Lower leg skin (tissue), 3 donors: Measurements from ENCODE around the gene ANO9.

Experiments
- POLR2A ChIP-seq, 2 donors: fragments of 450-650 bp; IDR thresholded peaks; one replicate each; pipeline ENCODE4 v1.6.1; 2016 to 2017; ENCODE audit warnings: antibody characterized with exemption in 2 of 2, mild to moderate bottlenecking in 1 of 2, moderate library complexity in 1 of 2
- TF ChIP-seq, protein P1 (sequence below), 3 donors: fragments of 450-650 bp; IDR thresholded peaks; one replicate each; pipeline ENCODE4 v1.5.1; 2016; ENCODE audit warnings: antibody characterized with exemption in 3 of 3, mild to moderate bottlenecking in 3 of 3, moderate library complexity in 2 of 3

DNA sequence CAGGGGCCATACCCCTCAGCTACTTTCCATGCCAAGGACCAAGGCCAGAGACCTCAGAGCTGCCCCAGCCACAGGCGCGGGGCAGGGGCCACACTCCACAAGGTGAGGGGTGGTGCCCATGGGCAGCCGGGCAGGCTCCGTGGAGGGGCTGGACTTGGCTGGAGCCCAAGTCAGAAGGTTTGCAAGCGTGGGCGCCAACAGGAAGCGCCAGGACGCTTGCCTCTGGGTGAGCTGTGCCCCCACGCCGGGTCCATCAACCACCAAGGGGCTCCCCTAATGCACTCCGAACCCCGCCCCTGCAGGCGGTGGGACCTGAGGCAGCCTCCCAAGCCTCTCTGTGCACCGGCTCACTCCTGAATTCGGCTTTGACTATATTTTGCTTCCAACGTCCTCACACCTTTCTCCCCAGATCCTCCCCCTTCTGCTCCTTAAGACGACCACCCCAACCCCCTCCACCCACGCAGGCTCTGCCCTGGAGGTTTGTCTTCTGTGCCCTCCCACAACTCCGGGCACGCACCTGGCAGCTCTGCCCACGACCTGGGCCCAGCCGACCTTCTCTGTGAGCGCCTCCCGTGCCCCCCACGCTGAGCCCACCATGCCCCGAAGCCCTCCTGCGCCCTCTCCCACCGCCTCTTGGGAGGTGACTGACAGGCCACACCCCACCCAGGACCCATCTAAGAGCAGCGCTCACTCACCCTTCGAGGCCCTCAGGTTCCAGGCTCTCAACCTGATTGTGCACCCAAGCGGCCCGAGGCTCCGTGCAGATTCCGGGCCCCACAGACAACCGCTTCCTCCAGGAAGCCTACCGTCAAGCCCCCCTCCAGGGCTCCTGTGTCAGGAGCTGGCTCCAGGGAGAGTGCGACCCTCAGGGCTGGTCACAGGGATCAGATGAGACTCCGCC lies 50.4 kb downstream of the ANO9 start:
- TF ChIP-seq, protein P1, sequence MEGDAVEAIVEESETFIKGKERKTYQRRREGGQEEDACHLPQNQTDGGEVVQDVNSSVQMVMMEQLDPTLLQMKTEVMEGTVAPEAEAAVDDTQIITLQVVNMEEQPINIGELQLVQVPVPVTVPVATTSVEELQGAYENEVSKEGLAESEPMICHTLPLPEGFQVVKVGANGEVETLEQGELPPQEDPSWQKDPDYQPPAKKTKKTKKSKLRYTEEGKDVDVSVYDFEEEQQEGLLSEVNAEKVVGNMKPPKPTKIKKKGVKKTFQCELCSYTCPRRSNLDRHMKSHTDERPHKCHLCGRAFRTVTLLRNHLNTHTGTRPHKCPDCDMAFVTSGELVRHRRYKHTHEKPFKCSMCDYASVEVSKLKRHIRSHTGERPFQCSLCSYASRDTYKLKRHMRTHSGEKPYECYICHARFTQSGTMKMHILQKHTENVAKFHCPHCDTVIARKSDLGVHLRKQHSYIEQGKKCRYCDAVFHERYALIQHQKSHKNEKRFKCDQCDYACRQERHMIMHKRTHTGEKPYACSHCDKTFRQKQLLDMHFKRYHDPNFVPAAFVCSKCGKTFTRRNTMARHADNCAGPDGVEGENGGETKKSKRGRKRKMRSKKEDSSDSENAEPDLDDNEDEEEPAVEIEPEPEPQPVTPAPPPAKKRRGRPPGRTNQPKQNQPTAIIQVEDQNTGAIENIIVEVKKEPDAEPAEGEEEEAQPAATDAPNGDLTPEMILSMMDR (IDR thresholded peaks at IDR 0.05) = no peak
- no peak for TF ChIP-seq POLR2A (IDR thresholded peaks at IDR 0.05)
